PC-3 (cell line): Measurements from ENCODE around the gene GSTA2.
"Not testable (repeated sequence)": the region's sequence is repeated elsewhere in the genome, so short reads cannot be mapped to it uniquely, and the experiment has no call there.

ENCODE experiments used
- EZH2 ChIP-seq: fragments of 300-600 bp; sonication (generic); IDR thresholded peaks from one replicate; pipeline ENCODE4 v1.6.1; 2017; ENCODE audit warnings: antibody characterized with exemption, mild to moderate bottlenecking, low read length; ENCODE audit not compliant: unreplicated experiment
- TF ChIP-seq, protein P1 (sequence below): fragments of 300-600 bp; sonication (generic); conservative IDR thresholded peaks from 2 replicates; pipeline ENCODE4 v1.5.1; 2017; ENCODE audit warnings: antibody characterized with exemption, low read depth, mild to moderate bottlenecking, low read length

DNA sequence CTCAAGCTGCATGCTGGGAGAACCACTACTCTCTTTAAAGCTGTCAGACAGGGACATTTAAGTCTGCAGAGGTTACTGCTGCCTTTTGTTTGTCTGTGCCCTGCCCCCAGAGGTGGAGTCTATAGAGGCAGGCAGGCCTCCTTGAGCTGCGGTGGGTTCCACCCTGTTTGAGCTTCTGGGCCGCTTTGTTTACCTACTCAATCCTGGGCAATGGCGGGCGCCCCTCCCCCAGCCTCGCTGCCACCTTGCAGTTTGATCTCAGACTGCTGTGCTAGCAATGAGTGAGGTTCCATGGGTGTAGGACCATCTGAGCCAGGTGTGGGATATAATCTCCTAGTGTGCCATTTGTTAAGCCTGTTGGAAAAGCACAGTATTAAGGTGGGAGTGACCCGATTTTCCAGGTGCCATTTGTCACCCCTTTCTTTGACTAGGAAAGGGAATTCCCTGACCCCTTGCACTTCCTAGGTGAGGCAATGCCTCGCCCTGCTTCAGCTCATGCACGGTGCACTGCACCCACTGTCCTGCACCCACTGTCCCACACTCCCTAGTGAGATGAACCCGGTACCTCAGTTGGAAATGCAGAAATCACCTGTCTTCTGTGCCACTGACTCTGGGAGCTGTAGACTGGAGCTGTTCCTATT is 13.6 kb upstream of the GSTA2 start:
- TF ChIP-seq, protein P1, sequence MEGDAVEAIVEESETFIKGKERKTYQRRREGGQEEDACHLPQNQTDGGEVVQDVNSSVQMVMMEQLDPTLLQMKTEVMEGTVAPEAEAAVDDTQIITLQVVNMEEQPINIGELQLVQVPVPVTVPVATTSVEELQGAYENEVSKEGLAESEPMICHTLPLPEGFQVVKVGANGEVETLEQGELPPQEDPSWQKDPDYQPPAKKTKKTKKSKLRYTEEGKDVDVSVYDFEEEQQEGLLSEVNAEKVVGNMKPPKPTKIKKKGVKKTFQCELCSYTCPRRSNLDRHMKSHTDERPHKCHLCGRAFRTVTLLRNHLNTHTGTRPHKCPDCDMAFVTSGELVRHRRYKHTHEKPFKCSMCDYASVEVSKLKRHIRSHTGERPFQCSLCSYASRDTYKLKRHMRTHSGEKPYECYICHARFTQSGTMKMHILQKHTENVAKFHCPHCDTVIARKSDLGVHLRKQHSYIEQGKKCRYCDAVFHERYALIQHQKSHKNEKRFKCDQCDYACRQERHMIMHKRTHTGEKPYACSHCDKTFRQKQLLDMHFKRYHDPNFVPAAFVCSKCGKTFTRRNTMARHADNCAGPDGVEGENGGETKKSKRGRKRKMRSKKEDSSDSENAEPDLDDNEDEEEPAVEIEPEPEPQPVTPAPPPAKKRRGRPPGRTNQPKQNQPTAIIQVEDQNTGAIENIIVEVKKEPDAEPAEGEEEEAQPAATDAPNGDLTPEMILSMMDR = not testable (repeated sequence)
- TF ChIP-seq EZH2 = not testable (repeated sequence)
